NCI-H748 (cell line): ENCODE data around the gene RAG2.

Experiments
- DNase-seq: peaks from one replicate; lab custom pipeline; 2025; ENCODE audit not compliant: unreplicated experiment; lab: John Stamatoyannopoulos, UW

The RAG2 gene

DNA sequence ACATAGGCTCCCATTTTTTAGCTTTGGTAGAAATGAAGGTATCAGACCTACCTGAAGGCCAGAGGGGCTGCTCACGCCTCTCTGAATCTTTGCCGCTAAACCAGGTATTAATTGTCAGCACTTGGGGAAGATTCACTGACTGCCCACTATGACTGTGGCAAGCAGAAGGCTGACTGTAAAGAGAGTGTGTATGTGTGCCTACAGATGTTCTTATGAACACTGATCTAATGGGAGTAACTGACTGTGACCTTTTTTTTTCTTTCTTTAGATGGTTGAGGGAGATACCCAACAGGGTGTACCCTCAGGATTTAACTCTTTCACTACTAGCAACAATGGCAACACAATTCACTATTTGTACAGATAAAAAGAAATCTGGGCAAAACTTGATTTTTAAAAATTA is at the start of gene RAG2:
Gene RAG2, minus strand, starts transcription at position 186 of the 400 bp plus-strand sequence. CDS start 4,068 bp downstream, outside the sequence.
- no peak for DNase-seq

DNA sequence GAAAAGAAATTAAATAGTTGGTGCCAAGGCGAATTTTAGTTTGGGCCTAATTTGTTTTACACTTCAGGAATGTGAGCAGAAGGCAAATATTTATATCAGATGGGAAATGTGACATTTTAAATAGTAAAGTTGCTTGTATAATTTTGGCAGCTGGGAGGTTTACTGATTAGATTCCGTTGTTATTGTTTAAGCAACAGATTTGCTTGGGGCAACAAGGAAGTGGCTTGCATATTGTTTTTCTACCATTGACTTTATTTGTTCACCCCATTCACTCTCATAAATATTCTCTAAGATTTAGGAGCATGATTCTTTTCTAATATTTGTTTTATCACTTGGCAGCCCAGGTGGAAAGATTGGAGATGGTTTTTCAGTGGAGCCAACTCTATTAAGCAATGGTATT is 40.5 kb upstream of the RAG2 start:
- DNase-seq, result no peak

DNA sequence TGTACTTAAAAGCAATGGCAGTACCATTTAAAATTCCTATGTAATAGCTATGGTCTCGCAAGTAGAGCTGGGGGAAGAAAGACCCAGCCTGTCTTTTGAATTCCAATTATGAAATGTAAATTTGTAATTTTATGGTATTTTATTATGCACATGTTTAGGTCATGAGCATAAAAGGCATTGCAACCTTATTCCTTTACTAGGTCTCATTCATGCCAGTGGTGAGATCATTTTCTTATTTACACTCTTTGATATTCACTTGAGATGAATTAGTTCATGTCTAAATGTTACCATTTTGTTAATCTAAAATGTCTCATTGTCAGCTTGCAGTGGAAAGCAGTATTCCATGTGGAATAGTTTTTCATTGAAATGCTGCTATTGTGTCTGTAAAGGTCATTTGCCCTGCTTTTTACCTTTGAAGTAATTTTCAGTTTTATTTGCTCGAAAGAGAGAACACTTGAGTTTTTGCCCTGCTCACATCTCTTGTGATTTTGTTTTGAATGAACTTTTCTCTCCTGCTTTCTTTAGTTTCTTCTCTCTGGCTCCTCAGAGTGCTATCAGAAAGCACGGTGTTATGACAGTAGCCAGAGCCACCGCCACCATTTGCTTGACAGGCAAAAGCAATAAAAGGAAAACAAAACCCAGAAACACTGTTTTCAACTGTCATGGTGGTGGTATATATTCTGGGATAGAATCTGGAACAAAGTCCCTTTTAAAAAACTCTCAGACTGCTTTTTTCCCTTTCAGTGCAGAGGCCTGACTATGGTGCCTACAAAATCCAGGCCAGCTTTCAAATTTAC is 37.2 kb upstream of the RAG2 start:
- DNase-seq, result no peak

DNA sequence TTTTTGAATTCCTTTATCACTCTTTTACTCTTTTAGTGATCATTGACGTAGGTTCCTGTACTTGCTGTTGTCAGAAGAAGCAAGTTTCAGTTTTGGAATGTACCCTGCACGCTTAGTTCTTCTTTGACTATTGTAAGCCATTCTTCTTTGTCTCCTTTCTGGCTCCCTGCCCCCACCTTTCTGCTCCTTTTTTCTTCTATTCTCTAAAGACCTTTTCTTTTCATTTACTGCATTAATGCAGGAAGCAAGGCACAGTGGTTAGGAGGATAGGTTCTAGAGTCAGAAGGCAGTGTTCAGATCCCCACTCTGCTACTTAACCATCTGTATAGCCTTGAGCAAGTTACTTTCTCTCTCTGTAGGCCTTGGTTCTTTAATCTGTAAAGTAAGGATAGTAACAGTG is 33.7 kb upstream of the RAG2 start:
- no peak for DNase-seq

DNA sequence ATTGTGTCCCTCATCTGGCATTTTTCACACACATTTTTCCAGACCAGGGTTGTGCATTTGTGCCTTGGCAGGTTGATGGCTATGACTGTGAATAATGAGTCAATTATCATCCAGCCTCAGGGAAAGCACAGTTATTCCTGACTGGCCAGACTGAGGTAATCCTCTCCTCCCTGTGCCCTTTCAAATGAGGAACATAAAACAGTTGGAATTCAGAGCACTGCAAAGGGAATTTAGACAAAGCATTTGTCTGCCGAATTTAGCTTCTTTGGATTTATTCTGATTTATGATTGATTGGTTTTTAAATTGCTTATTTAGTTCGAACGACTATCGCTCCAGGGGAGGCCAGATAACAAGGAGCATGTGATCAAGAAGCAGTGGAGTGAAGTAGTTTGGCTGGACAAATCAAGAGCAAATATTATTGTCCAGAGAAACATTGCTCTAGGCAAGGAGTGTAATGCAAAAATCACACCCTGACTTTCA is 30.8 kb upstream of the RAG2 start:
- no peak for DNase-seq

DNA sequence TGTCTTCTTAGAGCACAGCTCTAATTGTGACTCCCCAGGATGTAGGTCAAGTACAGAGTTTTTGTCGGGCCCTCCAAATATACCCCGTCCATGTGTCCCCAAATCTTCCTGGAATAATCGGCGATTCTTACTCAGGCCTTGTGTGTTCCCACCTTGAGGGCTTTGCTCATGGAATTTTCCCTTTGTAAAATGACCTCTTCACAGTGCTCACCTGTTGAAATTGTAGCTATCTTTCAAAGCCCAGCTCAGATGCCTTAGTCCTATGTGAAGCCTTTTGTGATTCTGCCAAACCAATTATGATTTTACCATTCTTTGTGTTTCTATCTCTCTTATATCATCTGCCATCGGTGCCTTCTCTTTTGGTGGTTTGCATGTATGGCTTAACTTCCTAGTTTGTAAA is 30.1 kb upstream of the RAG2 start:
- no peak for DNase-seq

GRCh38 chr11:36627471-36627870 is 29.4 kb upstream of the RAG2 start:
- DNase-seq, result no peak

DNA sequence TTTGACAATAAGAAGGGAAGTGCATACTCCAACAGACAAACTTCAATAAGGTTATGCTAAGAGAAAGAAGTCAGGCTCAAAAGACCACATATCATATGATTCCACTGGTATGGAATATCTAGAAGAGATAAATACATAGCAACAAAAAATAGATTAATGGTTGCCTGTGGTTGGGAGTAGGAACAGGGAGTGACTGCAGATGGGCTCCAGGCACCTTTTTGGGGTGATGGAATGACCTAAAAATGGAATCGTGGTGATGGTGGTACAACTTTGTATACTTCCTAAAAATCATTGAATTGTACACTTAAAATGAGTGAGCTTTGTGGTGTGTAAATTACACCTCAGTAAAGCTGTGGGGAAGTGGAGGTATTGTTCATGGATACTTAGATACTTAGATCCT is 29.0 kb upstream of the RAG2 start:
- DNase-seq, result no peak

DNA sequence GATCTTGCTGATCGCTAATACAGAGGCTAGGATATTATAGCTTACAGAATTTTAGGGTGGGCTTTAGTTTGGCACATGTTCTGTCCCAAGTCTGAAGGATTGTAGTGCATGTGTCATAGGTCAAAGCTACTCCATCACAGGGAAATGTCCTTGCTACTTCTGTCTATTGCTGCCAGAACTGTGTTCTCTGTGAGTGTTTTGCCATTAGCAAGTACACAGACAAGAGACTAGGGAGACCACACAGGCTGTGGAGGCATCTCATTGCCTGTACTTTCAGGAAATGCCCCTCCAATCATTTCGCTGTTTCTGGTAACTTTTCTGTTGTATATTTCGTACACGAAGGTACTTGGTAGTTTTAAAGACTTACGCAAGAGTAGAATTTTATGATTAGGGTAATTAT is 25.5 kb upstream of the RAG2 start:
- no peak for DNase-seq

DNA sequence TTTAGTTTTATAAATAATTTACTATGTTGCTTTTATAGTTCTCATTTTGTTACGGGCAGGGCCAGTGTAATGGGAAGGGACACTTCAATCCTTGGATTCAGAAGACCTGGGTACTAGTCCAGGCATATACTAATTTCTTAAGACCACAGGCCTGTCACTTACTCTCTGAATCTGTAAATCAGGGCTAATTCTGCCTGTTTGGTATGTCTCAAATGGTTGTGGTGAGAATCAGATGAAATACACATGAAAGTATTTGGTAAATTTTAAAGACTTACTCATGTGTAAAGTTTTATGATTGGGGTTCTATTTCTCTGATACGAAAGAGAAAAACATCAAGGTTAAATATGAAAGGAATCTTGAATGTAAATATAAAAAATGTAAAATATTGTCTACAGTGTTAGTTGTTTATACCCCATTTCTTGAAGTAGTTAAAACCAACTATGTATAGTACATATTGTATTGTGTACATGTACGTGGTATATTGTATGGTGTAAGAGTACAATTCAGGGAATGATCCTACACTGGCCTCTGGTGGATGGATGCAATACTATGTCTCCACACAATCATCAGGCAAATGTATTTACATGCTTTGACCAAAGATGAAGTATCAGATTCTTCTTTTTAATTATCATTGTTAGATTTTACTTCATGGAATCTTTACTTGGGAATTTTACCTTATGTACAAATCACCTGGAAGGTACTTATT is 24.5 kb upstream of the RAG2 start:
- peak; percentile 35 for DNase-seq

- DNase-seq, result no peak
Observed at GRCh38 chr11:36620246-36620645, 22.2 kb upstream of the RAG2 start.

GRCh38 chr11:36619502-36619901 is 21.5 kb upstream of the RAG2 start:
- DNase-seq, result no peak

- DNase-seq, result no peak
Observed at GRCh38 chr11:36618363-36619047, 20.5 kb upstream of the RAG2 start.

DNA sequence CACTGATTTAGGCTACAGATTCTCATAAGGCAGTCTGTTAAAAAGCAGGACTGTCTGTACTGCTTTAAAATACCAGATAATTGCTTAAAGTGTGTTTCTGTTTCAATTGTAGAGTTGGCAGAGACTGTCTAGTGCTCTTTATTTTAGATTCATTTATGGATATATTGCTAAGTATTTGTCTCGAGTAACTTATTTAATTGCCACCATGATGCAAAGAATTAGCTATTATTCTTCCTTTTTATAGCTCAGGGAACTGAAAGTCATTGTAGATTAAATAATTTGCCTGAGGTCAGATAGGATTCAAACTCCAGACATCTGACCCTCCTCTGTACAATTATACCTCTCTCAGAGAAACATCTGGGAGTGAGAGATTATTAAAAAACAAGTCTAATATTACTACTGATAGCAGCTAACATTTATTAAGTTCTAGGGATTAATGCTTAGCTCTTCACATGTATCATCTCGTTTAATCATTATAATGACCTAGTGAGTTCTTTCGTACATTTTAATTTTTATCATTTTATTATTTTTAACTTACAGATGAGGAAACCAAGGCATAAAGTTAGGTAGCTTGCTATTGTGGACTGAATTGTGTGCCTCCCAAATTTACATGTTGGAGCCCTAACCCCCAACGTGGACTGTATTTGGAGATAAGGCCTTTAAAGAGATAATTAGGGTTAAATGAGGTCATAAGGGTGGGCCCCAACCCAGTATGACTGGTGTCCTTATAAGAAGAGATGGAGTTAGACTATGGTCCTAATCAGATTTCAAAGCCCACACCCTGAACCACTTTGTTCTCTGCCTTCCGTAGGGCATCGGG is 19.7 kb upstream of the RAG2 start:
- no peak for DNase-seq

GRCh38 chr11:36615826-36616225 is 17.8 kb upstream of the RAG2 start:
- no peak for DNase-seq

GRCh38 chr11:36609383-36609782 is 11.3 kb upstream of the RAG2 start:
- no peak for DNase-seq

- no peak for DNase-seq
Observed at GRCh38 chr11:36608491-36609199, 10.6 kb upstream of the RAG2 start.

GRCh38 chr11:36605221-36606216 is 7.5 kb upstream of the RAG2 start:
- no peak for DNase-seq

DNA sequence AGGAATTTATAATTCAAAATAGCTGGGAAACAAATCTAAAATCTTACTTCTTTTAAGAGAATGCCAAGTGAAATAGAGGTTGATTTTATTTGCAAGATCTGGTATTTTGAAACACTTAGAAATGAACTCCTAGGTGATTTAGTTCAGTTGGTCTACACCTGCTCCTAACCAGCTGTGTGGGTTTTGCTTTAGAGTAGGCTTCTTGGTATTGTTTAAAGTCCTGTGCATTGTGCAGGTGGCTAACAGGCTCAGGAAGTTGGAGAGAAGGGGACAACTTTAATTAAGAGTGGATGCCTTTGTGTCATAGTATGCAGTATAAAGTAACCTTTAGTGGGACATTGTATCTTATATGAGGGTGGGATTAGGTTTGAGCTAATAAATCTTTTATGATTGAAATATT is 4.1 kb upstream of the RAG2 start:
- DNase-seq, result no peak
